ENCODE measurements around the gene WBP11. TPM values are rescaled to one million over a fixed set of nuclear protein-coding genes. Genes with fewer than 3 reads are reported as not detected.
"Not testable (repeated sequence)": the region's sequence is repeated elsewhere in the genome, so short reads cannot be mapped to it uniquely, and the experiment has no call there.

WBP11 gene
- total RNA-seq, 4 donors from 2014 or later: 13.5 to 24.3 (median 21.1) TPM

DNA sequence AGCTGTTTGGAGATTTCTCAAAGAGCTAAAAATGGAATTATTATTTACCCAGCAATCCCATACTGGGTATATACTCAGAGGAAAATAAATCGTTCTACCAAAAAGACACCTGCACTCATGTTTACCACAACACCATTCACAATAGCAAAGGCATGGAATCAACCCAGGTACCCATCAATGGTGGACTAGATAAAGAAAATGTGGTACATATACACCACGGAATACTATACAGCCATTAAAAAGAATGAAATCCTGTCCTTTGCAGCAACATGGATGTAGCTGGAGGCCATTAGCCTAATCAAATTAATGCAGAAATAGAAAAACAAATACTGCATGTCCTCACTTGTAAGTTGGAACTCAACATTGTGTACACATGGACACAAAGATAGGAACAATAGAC, 37.9 kb downstream of the WBP11 start:
- Histone ChIP-seq H3K4me3 (no peak overlapping the region), H3K27ac (no peak overlapping the region), H3K4me1 (peaks cover 0 to 26% (median 0%) of the 10 kb centered on the region in 3 donors), H3K27me3 (no peaks in the 10 kb centered on the region), H3K36me3 (peaks cover 0 to 16% of the 10 kb centered on the region in 2 donors), H3K9me3 (peaks cover 0 to 13% (median 0%) of the 10 kb centered on the region in 3 donors)
- ATAC-seq: no peak
- TF ChIP-seq, protein P1, sequence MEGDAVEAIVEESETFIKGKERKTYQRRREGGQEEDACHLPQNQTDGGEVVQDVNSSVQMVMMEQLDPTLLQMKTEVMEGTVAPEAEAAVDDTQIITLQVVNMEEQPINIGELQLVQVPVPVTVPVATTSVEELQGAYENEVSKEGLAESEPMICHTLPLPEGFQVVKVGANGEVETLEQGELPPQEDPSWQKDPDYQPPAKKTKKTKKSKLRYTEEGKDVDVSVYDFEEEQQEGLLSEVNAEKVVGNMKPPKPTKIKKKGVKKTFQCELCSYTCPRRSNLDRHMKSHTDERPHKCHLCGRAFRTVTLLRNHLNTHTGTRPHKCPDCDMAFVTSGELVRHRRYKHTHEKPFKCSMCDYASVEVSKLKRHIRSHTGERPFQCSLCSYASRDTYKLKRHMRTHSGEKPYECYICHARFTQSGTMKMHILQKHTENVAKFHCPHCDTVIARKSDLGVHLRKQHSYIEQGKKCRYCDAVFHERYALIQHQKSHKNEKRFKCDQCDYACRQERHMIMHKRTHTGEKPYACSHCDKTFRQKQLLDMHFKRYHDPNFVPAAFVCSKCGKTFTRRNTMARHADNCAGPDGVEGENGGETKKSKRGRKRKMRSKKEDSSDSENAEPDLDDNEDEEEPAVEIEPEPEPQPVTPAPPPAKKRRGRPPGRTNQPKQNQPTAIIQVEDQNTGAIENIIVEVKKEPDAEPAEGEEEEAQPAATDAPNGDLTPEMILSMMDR (IDR thresholded peaks at IDR 0.05): no peak
- TF ChIP-seq POLR2A (IDR thresholded peaks at IDR 0.05) (no peak), EP300 (IDR thresholded peaks at IDR 0.05) (no peak)
- WGBS, 2 donors (ENCODE audit: low coverage in 1 of 2): 87 to 92% methylated on average over 2 of the region's 2 CpGs

DNA sequence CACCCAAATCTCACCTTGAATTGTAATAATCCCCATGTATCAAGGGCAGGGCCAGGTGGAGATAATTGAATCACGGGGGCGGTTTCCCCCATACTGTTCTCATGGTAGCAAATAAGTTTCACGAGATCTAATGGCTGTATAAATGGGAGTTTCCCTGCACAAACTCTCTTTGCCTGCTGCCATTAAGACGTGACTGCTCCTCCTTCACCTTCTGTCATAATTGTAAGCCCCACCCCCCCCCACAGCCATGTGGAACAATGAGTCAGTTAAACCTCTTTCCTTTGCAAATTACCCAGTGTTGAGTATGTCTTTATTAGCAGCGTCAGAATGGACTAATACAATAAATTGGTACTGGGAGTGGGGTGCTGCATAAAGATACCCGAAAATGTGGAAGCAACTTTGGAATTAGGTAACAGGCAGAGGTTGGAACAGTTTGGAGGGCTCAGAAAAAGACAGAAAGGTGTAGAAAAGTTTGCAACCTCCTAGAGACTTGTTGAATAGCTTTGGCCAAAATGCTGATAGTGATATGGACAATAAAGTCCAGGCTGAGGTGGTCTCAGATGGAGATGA, 43.5 kb downstream of the WBP11 start:
- not testable (repeated sequence) for H3K27me3 ChIP-seq, H3K36me3 ChIP-seq, H3K4me1 ChIP-seq, H3K4me3 ChIP-seq, H3K27ac ChIP-seq, H3K9me3 ChIP-seq, ATAC-seq
- 70 to 74% methylated on average over 5 of the region's 6 CpGs for WGBS, 2 donors (ENCODE audit: low coverage in 1 of 2)

DNA sequence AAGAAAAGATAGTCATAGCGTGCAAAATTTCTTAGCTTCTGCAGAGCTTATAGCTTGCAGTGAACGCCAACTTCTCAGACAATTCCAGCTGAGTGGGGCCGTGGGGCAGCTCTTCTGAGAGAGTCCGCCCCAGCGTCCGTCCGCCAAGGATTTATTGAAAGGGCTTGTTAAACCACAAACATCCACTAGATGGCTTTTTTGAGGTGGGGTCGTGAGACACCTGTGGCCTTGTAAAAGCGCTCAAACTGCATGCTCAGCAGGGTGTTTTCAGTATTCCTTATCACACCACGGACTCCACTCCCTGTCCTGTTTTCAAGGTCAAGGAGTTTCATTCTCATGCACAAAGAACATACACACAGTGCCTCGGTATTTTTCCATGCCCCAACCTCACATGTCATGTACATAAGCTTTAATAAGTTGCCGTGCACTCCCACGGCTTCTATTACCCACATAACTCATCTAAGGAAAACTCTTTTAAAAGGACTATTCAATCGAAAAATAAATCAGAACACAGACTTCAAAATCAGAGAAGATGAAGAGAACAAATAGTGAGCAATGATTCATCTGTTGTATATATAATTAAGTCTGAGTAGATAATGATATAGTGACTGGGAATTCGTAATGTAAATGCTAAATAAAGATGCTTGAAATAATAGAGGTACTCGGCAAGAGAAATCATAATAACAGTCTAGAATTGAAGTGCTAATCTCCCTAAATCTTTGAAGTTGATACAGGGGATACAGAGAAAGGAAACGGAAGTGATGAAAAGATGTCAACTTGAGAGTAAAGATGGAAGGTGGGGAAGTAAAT, 46.7 kb downstream of the WBP11 start:
- 37 to 44% methylated on average over 11 to 14 of the region's 17 CpGs for WGBS, 2 donors (ENCODE audit: low coverage in 1 of 2)
- H3K27me3 ChIP-seq: no peaks in the 10 kb centered on the region
- no peak for ATAC-seq
- no peak overlapping the region for H3K27ac ChIP-seq
- H3K4me1 ChIP-seq: no peaks in the 10 kb centered on the region
- no peak for TF ChIP-seq POLR2AphosphoS5 (IDR thresholded peaks at IDR 0.05)
- TF ChIP-seq POLR2A (IDR thresholded peaks at IDR 0.05): no peak
- TF ChIP-seq, protein P1 (IDR thresholded peaks at IDR 0.05): peak in 1 of 4 experiments; percentile 24
- no peak overlapping the region for H3K4me3 ChIP-seq
- H3K36me3 ChIP-seq: peaks cover 0 to 6% of the 10 kb centered on the region in 2 donors
- H3K9me3 ChIP-seq: peaks cover 0 to 7% (median 0%) of the 10 kb centered on the region in 3 donors

DNA sequence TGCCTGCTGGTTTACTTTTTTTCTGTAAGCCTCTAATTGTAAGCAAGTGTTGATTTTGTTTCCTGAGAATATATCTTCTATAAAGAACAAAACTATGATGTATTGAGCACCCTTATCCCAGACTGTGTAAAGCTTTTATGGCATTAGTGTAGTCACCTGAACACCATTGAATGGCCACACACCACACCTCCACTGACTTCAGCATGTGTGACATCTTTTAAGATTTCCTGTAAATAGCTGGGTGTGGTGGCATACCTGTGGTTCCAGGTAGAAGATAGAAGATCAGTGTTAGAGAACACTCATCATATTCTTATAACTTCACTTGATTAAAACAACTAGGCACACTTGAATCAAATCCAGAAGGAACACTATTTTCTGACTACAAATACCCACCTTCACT, 51.3 kb downstream of the WBP11 start:
- Histone ChIP-seq H3K27me3 (no peaks in the 10 kb centered on the region), H3K36me3 (peaks cover 0 to 3% of the 10 kb centered on the region in 2 donors), H3K4me1 (no peaks in the 10 kb centered on the region), H3K4me3 (no peak overlapping the region), H3K9me3 (no peaks in the 10 kb centered on the region), H3K27ac (no peak overlapping the region)
- TF ChIP-seq POLR2A (IDR thresholded peaks at IDR 0.05) (no peak), EP300 (IDR thresholded peaks at IDR 0.05) (no peak), POLR2AphosphoS5 (IDR thresholded peaks at IDR 0.05) (no peak)
- TF ChIP-seq, protein P1 (IDR thresholded peaks at IDR 0.05): no peak
- no peak for ATAC-seq

DNA sequence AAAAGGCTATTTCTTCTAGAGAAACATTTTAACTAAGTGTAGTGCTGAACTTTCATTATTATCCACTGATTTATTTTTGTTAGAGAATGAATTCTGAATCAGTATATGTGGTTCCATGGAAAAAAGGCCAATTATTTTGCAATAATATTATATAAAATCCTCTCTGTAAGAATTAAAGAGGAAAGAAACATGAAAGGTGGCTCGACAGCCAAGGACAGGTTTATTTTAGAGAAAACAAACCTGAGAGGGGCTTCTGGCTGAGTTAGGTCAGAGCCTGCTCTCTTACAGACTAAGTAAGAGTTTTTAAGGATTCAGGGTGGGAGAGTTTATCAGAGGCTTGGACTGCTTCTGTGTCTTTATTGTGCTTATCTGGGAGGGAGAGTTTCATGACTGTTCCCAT, 60.2 kb downstream of the WBP11 start:
- H3K9me3 ChIP-seq: no peaks in the 10 kb centered on the region
- H3K36me3 ChIP-seq: peaks cover 0 to 16% of the 10 kb centered on the region in 2 donors
- no peaks in the 10 kb centered on the region for H3K27me3 ChIP-seq
- H3K4me1 ChIP-seq: no peaks in the 10 kb centered on the region
- WGBS, 2 donors (ENCODE audit: low coverage in 1 of 2): 92% methylated on average over 1 of the region's 1 CpG; no CpG with 5 or more reads in 1 of the 2 donors
- no peak for ATAC-seq
- no peak overlapping the region for H3K27ac ChIP-seq
- TF ChIP-seq EP300 (IDR thresholded peaks at IDR 0.05) (no peak), POLR2A (IDR thresholded peaks at IDR 0.05) (no peak), POLR2AphosphoS5 (IDR thresholded peaks at IDR 0.05) (no peak)
- TF ChIP-seq, protein P1 (IDR thresholded peaks at IDR 0.05): no peak
- H3K4me3 ChIP-seq: no peak overlapping the region

Measured in gastroesophageal sphincter (tissue), 4 donors.